Stimulated activated CD8-positive, alpha-beta memory T cell treated with anti-CD3 and anti-CD28 coated beads, Interleukin-12 subunit alpha, Interleukin-12 subunit beta, amount 100 ng/mL, for 24 hours (primary cell): Measurements from ENCODE around the gene CPM.

Experiments
- DNase-seq: peaks from one replicate; pipeline ENCODE4 v3.0.0-alpha.2; 2020; ENCODE audit errors: extremely low read depth

CPM gene

DNA sequence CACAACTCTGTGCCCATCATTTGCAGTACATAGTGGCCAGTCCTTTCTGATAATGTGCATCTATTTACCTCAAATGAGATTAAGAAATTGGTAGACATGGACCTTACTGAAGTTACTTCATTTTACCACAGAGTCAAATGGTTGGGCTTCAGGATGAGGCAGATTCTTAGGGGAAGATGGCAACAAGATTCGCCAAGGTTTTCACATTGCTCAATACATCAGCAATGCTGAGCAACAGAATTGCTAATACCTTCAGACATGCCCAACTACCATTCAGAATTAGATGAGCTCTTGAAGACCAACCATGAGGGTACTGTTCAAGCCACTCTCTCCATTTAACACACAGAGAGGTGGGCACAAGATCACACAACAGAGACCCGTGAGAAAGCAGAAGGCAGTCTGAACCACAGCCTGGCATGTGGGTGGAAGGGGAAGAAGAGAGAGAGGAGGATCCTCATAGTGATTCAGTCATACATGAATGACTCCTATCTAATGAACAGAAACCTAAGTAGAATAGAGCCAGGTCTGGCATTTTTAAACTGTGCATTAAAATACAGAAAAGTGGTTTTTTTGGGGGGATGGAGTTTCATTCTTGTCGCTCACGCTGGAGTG, 28.5 kb downstream of the CPM start:
- DNase-seq, result no peak

DNA sequence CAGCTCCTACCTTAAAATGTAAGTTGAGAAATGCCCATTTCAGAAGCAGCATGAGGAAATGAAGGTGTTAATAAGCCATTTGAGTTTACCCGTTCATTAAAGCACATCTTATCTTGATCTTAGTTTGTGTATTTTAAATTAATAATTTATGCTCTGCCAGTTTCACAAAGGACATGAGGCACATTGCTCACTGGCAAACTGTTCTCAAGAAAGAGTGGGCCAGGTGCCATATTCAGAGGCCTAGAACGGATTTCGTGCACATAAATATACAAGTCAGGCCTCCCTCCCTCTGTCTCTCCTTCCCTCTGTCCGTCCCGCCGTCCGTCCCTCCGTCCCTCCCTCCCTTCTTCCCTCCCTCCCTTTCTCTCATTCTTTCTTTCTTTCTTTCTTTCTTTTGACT, 29.5 kb downstream of the CPM start:
- no peak for DNase-seq

- DNase-seq, result no peak
Measured at GRCh38 chr12:68901551-68901950, 31.4 kb downstream of the CPM start.

DNA sequence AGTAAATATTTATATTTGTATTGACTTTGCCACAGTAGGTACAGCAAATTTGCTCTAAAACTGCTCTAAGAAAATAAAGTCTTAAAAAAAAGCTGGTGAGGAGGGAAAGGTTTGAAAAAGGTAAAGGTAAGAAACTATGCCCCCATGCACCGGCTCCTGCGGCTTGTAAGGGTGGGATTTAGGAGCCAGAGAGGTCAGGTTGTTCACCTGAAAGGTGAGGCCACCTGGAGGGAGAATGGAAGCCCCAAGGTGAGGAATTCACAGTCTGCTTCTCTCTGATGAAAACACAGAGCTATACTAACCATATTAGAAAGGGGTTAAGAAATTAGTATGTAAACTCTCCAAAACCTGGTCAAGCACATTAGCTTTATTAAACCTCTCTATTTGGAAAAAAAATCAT, 31.8 kb downstream of the CPM start:
- DNase-seq, result no peak

DNA sequence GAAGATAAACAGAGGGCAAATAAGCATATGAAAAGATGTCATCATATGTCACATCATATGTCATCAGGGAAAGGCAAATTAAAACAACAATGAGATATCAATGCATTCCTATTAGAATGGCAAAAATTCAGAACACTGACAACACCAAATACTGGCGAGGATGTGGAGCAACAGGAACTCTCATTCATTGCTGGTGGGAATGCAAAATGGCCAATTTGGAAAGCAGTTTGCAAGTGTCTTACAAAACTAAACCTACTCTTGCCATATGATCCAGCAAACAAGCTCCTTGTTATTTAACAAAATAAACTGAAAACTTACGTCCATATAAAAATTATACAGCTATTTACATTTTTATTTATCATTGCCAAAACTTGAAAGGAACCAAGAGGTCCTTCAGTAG, 32.7 kb downstream of the CPM start:
- DNase-seq, result no peak

- DNase-seq, result no peak
Measured at GRCh38 chr12:68899251-68899771, 33.7 kb downstream of the CPM start.

- no peak for DNase-seq
Measured at GRCh38 chr12:68896881-68897540, 36.0 kb downstream of the CPM start.

GRCh38 chr12:68894276-68894855, 38.6 kb downstream of the CPM start:
- DNase-seq, result no peak

GRCh38 chr12:68893741-68894140, 39.2 kb downstream of the CPM start:
- no peak for DNase-seq

DNA sequence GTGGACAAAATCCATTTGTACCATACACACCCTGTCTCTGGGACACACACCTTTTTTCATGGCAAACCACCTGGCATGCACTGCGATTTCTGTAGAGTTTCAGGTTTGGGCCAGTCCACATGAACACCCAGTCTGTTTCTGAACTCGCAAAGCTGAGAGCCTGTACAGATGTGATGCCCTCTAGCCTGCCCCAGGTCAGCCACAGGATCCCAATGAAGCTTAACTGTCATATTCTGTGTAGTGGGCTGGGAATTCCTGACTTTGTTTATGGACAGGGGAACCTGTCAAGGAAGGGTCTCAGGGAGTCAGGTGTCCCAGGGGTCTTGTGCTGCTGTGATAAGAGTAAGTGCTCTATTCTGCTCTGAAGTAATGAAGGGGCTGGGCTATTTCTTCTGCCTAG, 39.8 kb downstream of the CPM start:
- DNase-seq, result no peak

DNA sequence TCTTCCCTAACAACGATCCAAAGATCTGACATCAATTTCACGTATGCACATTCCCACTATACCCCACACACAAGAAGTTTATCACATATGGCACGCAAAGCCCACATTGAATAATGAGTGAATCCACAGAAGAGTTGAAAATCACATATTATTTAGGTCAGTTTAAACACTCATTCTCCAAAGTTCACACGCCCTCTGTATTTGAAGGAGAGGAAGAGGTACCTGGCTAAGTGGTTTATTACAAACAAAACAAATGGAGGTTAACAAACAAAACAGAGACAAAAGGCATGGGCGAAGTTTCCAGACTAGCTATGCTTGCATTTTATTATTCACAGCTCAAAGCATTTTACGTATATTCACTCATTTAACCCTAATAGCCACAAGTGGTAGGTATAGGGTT, 41.8 kb downstream of the CPM start:
- DNase-seq, result no peak

DNA sequence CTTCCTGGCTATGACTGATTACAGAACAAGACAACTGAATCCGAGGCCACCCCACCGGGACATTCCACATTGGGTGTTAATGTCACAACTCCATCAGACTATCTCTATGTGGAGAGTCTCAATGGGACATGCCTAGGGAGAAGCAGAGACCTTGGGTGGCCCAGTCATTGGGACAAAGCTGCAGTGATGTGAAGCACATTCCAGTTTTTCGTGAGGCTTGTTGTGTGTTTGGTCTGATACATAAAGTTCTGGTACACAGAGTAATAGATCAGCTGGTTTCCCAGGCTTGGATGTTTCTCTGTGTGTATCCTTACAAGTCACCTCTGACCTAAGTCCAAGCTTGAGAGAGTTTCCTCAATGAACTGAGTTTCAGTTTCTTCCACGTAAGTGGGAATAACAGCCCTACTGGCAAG, 42.3 kb downstream of the CPM start:
- DNase-seq, result no peak

DNA sequence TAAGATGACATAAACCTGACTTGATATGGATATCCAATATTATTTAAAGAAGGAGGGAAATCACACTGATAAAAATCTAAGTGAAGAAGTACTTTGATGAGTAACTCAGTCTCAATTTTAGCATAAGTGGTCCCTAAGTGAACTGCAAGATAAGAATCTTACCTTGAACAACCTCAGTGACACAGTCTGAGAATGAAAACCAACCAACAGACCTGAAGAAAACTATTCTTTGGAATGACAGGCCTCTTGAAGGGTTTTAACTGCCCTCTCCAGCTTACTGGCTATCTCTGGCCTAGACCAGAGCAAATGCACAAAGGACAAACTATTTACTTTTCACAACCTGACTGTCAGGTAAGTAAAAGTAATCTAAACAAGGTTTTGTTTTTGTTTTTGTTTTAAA, 44.7 kb downstream of the CPM start:
- DNase-seq, result no peak

DNA sequence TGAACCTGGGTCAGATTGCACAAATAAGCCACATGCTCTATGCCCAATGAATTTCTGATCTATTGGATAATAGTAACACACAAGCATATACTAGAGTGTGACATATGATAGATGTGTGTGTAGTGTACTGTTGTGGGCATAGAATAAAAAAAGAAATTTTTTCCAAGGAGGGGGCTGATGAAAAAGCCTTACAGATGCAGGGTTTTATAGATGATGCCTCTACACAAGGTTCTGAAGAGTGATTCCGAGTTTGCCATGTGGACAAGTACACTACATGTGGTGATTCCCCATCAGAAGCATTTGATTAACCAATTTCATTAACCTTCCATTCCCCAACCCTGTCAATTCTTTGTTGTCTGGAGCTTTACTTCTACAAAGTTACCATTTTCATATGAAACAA, 45.3 kb downstream of the CPM start:
- no peak for DNase-seq

DNA sequence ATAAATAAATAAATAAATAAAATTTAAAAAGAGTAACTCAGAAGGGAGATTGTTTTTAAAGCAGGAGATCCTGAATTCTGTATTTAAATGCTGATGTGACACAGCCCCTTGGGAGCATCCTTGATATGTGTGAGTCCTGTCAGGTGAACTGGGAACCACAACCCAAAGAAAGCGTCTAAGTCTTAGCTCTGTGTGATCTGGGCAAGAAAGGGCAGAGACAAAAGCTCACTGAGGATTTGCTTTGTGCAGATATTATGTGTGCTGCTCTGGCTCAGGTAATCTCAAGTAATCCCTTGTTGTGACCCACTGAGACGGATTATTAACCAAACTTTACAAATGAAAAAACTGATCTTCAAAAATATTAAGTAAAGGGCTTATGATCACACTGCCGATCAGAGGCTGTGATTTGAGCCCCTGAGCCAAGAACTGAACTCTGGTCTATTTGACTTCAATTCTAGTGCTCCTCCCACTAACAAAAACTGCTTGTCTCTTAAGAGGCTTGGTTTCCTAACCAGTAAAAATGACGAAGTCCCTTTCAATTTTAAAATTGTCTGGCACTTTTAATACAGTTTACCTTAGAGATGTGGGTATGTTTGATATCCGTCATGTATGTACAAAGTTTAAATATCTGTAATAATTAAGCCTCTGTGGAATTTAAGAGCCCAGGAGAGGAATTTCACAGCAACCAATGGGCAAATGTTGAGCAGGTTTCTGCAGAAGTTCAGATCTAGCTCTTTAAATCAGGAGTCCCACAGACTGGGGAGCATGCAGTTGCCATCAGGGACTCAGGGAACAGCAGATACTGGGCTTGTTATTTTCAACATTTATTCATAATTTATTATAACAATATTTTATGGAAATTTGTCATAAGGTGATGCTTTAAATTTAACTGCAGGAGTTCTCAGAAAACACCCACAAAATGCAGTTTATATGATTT, 46.1 kb downstream of the CPM start:
- DNase-seq, result no peak

DNA sequence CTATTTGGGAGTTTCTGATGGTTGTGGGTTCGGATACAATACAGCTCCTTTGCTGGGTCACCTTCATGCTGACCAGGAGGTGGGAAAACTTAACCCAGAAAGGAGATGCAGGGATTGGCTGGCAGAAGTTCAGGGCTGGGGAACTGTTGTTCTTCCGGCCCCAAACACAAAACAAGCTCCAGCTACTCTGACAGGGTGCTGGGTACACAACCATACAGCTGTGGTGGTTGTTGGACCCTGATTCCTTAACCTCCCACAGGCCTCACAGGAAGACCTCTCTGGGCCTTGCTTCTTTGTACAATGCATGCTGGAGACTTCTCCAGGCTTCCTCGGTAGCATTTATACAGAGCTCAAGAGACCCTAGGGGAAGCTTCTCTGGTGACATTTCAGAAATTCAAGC, 47.6 kb downstream of the CPM start:
- DNase-seq, result no peak

DNA sequence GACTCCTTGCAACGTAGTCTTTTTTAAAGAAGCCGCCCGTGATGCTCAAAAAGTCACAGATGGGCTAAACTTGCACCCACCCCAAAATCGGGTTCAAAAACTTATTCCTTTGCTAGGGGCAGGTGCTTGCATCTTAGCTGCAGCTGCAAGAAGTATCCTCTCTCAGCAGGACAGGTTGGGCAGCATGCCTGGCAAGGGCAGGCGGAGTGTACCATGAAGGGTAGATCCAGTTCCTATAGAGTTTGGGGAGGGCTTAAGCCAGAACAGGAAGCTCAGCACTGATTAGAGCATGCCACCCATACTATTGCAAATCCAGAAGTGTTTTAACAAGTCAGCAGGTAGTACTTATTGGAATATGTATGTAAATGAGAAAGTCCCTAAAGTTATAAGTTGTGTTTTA, 48.7 kb downstream of the CPM start:
- DNase-seq, result no peak

DNA sequence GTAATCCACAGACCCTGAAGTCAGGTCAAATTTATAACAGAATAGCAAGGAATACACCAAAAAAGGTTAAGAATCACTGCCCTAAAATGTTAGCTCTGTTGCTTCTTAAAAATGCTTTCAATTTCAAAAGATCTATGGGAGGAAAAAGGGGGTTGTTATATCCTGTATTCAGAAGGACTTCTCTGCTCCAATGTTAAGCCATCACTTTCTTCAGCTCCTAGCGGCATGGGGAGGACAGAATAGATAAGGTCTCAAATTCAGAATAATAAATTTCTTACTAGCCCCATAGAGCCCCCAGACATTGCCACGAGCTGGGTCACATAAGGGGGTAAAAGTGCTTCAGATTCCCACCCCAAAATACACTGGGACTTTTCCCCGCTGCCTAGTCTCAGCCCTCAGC, 49.8 kb downstream of the CPM start:
- no peak for DNase-seq

GRCh38 chr12:68882251-68882964, 50.6 kb downstream of the CPM start:
- DNase-seq, result no peak

DNA sequence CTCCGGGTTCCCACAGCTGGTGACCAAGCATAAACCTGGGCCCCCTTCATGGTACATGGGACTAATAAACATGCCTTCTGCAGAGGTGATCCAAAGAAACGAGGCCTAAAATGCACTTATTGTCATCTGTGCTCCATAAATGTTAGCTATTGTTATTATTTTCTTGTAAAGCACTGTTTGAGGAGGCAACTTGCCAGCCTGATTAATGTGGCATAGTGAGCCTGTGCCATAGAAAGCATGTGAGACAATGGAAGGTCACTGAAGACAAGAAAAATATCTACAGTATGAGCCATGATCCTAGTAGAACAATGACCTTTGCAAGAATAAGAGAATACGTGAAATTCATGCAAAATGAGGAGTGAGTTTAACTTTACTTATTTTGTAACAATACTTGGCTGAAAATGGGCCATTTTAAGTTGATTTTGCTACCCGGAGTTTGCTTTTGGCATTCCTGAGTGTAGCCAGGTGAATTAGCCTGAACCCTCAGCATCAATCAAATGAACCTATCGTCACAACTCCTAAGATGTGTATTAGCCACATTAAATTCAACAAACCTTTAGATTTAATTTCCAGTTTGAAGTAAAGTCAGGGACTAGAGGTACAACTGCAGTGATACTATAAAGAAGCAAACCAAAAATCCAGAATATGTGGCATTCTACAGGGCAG, 52.2 kb downstream of the CPM start:
- DNase-seq, result no peak

- no peak for DNase-seq
Measured at GRCh38 chr12:68878846-68879245, 54.1 kb downstream of the CPM start.
